ENCODE measurements around the gene PRKAA1.

DNA sequence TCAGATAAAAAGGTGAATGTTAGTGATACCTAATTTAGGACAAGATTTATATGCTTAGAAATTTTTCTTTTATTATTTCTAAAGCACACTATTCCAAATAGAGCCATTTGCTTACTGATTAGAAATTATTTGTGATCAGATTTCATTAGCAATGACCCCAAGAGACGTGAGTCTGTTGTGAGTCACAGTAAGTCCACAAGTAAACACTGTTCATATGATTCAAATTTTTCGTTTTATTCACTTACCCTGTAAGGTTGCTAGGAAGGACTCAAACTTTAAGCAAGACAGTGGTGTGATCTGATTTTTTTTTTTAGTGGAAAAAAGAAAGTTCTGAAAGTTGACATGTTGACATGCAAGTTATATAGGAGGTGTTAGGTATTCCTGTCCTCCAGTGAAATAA, 44.2 kb upstream of the PRKAA1 start:
- TF ChIP-seq, protein P1, sequence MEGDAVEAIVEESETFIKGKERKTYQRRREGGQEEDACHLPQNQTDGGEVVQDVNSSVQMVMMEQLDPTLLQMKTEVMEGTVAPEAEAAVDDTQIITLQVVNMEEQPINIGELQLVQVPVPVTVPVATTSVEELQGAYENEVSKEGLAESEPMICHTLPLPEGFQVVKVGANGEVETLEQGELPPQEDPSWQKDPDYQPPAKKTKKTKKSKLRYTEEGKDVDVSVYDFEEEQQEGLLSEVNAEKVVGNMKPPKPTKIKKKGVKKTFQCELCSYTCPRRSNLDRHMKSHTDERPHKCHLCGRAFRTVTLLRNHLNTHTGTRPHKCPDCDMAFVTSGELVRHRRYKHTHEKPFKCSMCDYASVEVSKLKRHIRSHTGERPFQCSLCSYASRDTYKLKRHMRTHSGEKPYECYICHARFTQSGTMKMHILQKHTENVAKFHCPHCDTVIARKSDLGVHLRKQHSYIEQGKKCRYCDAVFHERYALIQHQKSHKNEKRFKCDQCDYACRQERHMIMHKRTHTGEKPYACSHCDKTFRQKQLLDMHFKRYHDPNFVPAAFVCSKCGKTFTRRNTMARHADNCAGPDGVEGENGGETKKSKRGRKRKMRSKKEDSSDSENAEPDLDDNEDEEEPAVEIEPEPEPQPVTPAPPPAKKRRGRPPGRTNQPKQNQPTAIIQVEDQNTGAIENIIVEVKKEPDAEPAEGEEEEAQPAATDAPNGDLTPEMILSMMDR (IDR thresholded peaks at IDR 0.05; ENCODE audit: low read length) = no peak
- TF ChIP-seq EZH2 (optimal IDR thresholded peaks at IDR 0.05; ENCODE audit: low read depth, low read length) = no peak

Measured in MM.1S (cell line).